Measurements from ENCODE around the gene PLSCR2.

DNA sequence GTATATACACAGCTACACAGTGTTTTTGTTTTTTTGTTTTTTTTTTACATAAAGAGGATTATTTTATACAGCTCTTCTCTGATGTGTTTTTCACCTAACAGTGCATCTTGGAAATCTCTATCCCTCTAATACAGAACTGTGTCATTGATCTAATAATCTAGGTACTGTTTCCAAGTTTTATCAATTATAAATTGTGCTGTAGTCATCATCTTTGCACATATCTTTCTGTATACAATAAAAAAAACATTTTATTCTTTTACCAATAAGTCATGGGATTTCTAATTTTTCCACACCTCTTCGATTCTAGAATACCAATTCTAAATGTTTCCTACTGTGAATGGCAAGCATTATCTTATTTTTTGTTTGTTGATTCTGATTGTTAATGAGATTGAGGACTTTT is 1.7 kb upstream of the PLSCR2 start:
- TF ChIP-seq EZH2 (IDR thresholded peaks at IDR 0.05), result no peak
- no peak for TF ChIP-seq POLR2AphosphoS5 (IDR thresholded peaks at IDR 0.05; ENCODE audit: borderline replicate concordance, low read depth, low read length)
